Uterus (tissue), 4 donors: Measurements from ENCODE around the gene C10orf62. TPM values are rescaled to one million over a fixed set of nuclear protein-coding genes. Genes with fewer than 3 reads are reported as not detected.
A peak's percentile ranks its signal among the peaks of the same experiment; 100 is the strongest.
"Not testable (repeated sequence)": the region's sequence is repeated elsewhere in the genome, so short reads cannot be mapped to it uniquely, and the experiment has no call there.

Experiments
- DNase-seq, 2 donors: peaks; one replicate each; pipeline ENCODE4 v3.0.0-alpha.2; 2019 to 2020
- H3K27ac ChIP-seq, 2 donors: fragments of 200-600 bp; sonication (generic); 1 replicate in 1 of 2; 2 replicates in 1 of 2; pipeline ENCODE4 v1.5.1; 2016 to 2018
- H3K27me3 ChIP-seq, 2 donors: fragments of 200-600 bp; sonication (generic); one replicate each; pipeline ENCODE4 v1.5.1; 2018 to 2019; ENCODE audit warnings: control low read depth in 1 of 2
- H3K36me3 ChIP-seq, 2 donors: fragments of 200-600 bp; sonication (generic); one replicate each; pipeline ENCODE4 v1.5.1; 2019; ENCODE audit warnings: control low read depth in 1 of 2
- H3K4me1 ChIP-seq, 2 donors: fragments of 200-600 bp; sonication (generic); one replicate each; pipeline ENCODE4 v1.5.1; 2018 to 2019; ENCODE audit warnings: control low read depth in 1 of 2
- H3K4me3 ChIP-seq, 2 donors: fragments of 200-600 bp; sonication (generic); 1 replicate in 1 of 2; 2 replicates in 1 of 2; pipeline ENCODE4 v1.5.1; 2018 to 2019; ENCODE audit warnings: mild to moderate bottlenecking in 1 of 2
- H3K9me3 ChIP-seq, 2 donors: fragments of 200-600 bp; sonication (generic); one replicate each; pipeline ENCODE4 v1.5.1; 2019; ENCODE audit warnings: control low read depth in 1 of 2
- CTCF ChIP-seq, 4 experiments: fragments of 200-600 bp in 2 of 4; fragments of 450-650 bp in 2 of 4; sonication (generic) in 2 of 4; IDR thresholded peaks; one replicate each; pipeline ENCODE4 v1.5.1; 2016 to 2019; ENCODE audit warnings: antibody characterized with exemption in 4 of 4, mild to moderate bottlenecking in 2 of 4, moderate library complexity in 1 of 4
- POLR2A ChIP-seq, 2 donors: fragments of 450-650 bp; IDR thresholded peaks; one replicate each; pipeline ENCODE4 v1.6.1; 2016; ENCODE audit warnings: antibody characterized with exemption in 2 of 2, mild to moderate bottlenecking in 1 of 2, moderate library complexity in 1 of 2
- intact Hi-C: fragments of 100-400 bp; cut with DNase I; formaldehyde crosslinking; loops from one replicate; pipeline ENCODE4 v1.15.1; 2023; ENCODE audit warnings: low total_unique reads
- total RNA-seq, 4 donors: library from RNA; depleted of rRNA in 3 of 4; stranded (reverse); fragments of >200 nt in 3 of 4; gene quantifications; one replicate each; pipeline versions ENCODE4 v1.1.0 to v1.2.4, GENCODE V29; 2014 to 2023
- donor health status: DM: yes; HTN: yes; CAD: no.

Gene C10orf62
- total RNA-seq, 4 donors from 2014 or later = not detected

DNA sequence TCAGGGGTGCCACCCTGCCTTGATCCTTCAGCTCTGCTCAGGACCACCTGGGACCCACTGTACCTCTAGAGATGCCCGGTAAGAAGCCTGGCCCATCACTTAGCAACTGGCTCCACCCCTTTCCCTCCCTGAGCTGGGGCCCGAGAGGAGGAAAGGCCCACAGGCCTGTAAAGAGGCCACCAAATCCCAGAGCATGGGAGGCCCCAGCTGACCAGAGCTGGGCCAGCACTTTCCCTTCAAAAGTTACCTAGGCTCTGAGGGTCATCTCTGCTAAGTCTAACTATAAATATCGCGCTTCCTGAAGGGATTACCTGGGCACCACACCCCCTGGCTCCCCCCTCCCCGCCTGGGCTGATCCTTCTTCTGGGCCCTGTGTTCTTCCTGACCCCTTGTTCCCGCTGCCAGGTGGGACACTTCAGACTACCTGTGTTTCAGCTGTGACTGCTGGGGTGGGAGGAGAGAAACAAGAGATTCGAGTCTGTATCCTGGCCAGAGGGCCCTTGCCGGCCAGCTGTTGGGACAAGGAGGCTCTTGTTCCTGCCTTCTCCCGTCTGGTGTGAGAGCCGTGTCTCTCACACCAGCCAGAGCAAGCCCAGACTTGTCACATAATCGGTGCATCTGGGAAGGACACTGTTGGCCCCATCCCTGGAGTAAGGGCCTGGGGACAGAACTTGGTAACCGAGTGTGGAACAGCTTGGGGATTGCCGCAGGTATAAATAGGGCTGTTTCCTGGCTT lies 39.8 kb upstream of the C10orf62 start:
- Histone ChIP-seq H3K27me3 (no peaks in the 10 kb centered on the region), H3K36me3 (no peaks in the 10 kb centered on the region), H3K27ac (peak overlapping the region; percentile 70 to 75), H3K9me3 (no peaks in the 10 kb centered on the region), H3K4me1 (peaks cover 5 to 21% of the 10 kb centered on the region in 2 donors), H3K4me3 (no peak overlapping the region)
- TF ChIP-seq POLR2A (IDR thresholded peaks at IDR 0.05) (no peak), CTCF (IDR thresholded peaks at IDR 0.05) (no peak)
- intact Hi-C loops = loop anchor here (10.0 kb wide), 1 partner anchor 55 kb away; the partner anchor contains the start of genes MMS19 and UBTD1
- DNase-seq = peak in 1 of 2 donors; percentile 37

DNA sequence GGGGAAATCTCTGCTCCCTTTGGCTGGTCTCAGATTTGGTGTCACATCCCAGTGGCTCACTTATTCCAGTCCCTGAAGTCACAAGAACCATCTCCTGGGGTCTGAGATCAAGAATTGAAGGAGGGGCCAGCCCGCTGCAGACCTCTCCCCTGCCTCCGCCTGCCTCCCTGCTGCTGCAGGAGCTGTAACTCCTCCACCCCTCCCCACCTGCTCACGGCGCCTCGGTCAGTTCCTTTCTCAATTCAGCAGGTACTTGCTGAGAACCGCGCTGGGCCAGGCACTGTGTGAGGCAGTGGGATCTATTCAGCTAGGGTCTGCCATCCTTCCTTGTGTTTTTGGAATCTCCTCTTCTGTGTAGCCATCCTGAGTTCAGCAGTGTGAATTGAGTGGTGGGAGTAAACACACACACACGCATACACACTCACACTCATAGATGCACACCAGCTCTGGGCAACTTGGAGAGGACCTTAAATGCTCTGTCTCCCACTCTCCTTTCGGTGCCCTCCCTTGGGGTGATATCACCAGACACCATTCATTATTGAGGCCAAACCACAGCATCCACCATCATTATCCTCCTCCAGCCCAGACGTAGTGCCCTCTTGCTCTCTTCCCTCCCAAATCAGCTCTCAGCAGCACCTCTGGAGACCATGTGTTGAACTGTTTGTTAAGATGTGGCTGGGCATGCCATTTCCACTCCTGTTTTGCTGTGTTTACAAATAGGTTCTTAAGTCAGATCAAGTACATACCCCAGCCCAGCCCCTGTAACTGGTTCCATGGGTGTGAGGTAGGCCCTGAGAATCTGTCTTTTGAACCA lies 39.0 kb upstream of the C10orf62 start:
- peak overlapping the region; percentile 70 to 75 for H3K27ac ChIP-seq
- no peak overlapping the region for H3K4me3 ChIP-seq
- DNase-seq = no peak
- no peaks in the 10 kb centered on the region for H3K9me3 ChIP-seq
- H3K4me1 ChIP-seq = peaks cover 5 to 21% of the 10 kb centered on the region in 2 donors
- no peaks in the 10 kb centered on the region for H3K27me3 ChIP-seq
- intact Hi-C loops = no loop called here
- no peaks in the 10 kb centered on the region for H3K36me3 ChIP-seq
- TF ChIP-seq POLR2A (IDR thresholded peaks at IDR 0.05) (no peak), CTCF (IDR thresholded peaks at IDR 0.05) (no peak)

DNA sequence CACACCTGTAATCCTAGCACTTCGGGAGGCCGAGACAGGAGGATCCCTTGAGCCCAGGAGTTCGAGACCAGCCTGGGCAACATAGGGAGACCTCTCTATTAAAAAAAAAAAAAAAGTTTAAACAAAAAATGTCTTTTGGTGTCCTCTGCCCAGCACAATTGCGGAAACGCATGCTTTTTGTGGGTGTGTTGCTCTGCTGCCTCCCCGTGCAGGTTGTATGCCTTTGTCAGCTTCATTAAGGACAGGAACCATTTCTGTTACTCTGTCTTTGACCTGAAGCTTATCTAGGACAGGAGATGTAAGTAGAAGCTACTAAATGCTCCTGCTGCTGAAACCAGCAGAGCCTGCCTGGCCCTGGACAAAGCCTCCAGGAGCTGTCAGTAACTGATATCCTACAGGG lies 38.2 kb upstream of the C10orf62 start:
- no peaks in the 10 kb centered on the region for H3K36me3 ChIP-seq
- TF ChIP-seq CTCF (IDR thresholded peaks at IDR 0.05) (no peak), POLR2A (IDR thresholded peaks at IDR 0.05) (no peak)
- intact Hi-C loops = no loop called here
- H3K27me3 ChIP-seq = no peaks in the 10 kb centered on the region
- peak overlapping the region in 1 of 2 donors; percentile 75 for H3K27ac ChIP-seq
- no peaks in the 10 kb centered on the region for H3K9me3 ChIP-seq
- H3K4me3 ChIP-seq = no peak overlapping the region
- no peak for DNase-seq
- peaks cover 5 to 21% of the 10 kb centered on the region in 2 donors for H3K4me1 ChIP-seq

- DNase-seq = peak; percentile 71 to 75
These were observed 35.9 kb upstream of the C10orf62 start for GRCh38 chr10:97553575-97554031.

DNA sequence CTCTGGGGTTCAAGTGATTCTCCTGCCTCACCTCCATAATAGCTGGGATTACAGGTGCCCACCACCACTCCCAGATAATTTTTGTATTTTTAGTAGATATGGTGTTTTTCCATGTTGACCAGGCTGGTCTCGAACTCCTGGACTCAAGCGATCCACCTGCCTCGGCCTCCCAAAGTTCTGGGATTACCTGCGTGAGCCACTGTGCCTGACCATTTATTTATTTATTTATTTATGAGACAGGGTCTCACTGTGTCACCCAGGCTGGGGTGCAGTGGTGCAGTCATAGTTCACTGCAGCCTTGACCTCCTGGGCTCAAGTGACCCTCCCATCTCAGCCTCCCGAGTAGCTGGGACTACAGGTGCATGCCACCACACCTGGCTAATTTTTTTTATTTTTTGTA lies 35.2 kb upstream of the C10orf62 start:
- H3K27ac ChIP-seq, H3K36me3 ChIP-seq, H3K27me3 ChIP-seq, intact Hi-C loops, H3K4me3 ChIP-seq, DNase-seq, H3K4me1 ChIP-seq, H3K9me3 ChIP-seq: not testable (repeated sequence)

More at GRCh38 chr10:97553575-97554031, 35.9 kb upstream of the C10orf62 start:
- Histone ChIP-seq H3K9me3 (no peaks in the 10 kb centered on the region), H3K27ac (peak overlapping the region in 1 of 2 donors; percentile 29), H3K27me3 (no peaks in the 10 kb centered on the region), H3K4me3 (no peak overlapping the region), H3K4me1 (peaks cover 5 to 10% of the 10 kb centered on the region in 2 donors), H3K36me3 (no peaks in the 10 kb centered on the region)
- intact Hi-C loops = no loop called here
- no peak for TF ChIP-seq POLR2A (IDR thresholded peaks at IDR 0.05)
- TF ChIP-seq CTCF (IDR thresholded peaks at IDR 0.05) = peak; percentile 82 to 90 (median 84)

- H3K9me3 ChIP-seq, DNase-seq, H3K36me3 ChIP-seq, H3K4me1 ChIP-seq, H3K27ac ChIP-seq, intact Hi-C loops, H3K27me3 ChIP-seq, H3K4me3 ChIP-seq: not testable (repeated sequence)
These were observed 34.0 kb upstream of the C10orf62 start for GRCh38 chr10:97555541-97555940.

DNA sequence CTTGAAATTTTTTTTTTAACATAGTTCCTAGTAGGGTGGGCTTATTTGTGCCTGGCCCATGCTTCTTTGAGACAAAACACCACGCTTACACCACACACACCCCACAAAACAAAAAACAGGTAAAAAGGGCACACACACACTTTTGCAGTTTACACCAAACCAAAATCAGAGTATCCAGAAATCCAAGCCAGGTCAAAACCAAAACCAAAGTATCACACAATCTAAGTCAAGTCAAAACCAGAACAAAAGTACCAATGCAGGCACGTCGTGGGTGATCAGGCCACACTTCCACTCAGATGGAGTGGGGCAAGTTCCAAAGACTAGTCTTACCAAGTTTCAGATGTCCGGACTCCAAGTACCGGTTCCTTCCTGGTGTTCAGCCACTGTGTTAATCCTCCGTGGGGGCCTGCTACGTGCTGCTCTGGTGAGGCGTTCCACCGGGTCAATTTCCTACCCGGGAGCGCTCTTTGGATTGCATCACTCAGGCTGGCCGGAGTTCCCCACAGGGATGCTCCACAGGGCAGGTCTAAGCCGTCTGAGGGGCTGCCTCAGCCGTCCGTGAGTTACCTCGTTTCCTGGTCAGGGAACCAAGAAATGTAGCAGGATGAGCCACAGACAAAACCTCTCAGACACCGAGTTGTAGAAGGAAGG lies 28.7 kb upstream of the C10orf62 start:
- H3K27ac ChIP-seq, DNase-seq, H3K36me3 ChIP-seq, H3K9me3 ChIP-seq, intact Hi-C loops, H3K4me3 ChIP-seq, H3K4me1 ChIP-seq, H3K27me3 ChIP-seq: not testable (repeated sequence)

DNA sequence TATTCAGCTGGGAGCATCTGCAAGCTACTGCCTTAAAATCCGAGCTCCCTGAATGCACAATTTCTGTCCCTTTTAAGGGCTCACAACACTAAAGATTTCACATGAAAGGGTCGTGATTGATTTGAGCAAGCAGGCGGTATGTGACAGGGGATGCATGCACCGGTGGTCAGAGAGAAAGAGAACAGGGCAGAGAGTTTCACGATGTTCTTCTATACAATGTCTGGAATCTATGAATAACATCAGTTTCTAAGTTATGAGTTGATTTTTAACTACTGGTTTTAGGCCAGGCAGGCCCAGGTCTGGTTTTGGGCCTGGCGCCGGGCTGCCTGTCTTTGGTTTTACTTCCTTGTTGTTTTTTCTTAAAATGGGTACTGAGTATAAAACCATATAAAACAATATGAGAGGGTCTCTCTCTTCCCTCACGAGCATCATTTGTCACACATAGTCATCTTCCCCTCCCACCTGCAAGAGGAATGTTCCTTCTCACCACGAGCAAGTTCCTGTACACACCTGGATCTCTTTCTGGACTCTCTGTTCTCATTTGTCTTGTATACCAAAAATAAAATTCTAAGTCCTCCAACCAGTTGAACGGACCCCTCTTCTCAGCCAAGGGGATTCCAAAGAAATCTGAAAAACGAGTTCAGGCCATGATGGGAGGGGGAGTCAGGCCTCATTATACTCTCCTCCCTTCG lies 28.0 kb upstream of the C10orf62 start:
- H3K27me3 ChIP-seq, intact Hi-C loops, H3K4me3 ChIP-seq, H3K36me3 ChIP-seq, H3K9me3 ChIP-seq, H3K4me1 ChIP-seq, H3K27ac ChIP-seq, DNase-seq: not testable (repeated sequence)
